HEK293T (cell line): Measurements from ENCODE around the gene NFATC2IP.

Source experiments
- ARNT ChIP-seq: fragments of 450-650 bp; IDR thresholded peaks from 2 replicates; pipeline ENCODE4 v1.6.1; 2017; ENCODE audit warnings: mild to moderate bottlenecking
- FOXA1 ChIP-seq: fragments of 450-650 bp; IDR thresholded peaks from 2 replicates; pipeline ENCODE4 v1.6.1; 2016; ENCODE audit warnings: mild to moderate bottlenecking
- HDGF ChIP-seq: fragments of 450-650 bp; IDR thresholded peaks from 2 replicates; pipeline ENCODE4 v1.6.1; 2017; ENCODE audit warnings: antibody characterized with exemption, borderline replicate concordance
- SP1 ChIP-seq: fragments of 450-650 bp; IDR thresholded peaks from 2 replicates; pipeline ENCODE4 v1.6.1; 2017
- SUZ12 ChIP-seq: fragments of 450-650 bp; IDR thresholded peaks from 2 replicates; pipeline ENCODE4 v1.6.1; 2016; ENCODE audit warnings: mild to moderate bottlenecking
- TARDBP ChIP-seq: fragments of 450-650 bp; IDR thresholded peaks from 2 replicates; pipeline ENCODE4 v1.6.1; 2016

DNA sequence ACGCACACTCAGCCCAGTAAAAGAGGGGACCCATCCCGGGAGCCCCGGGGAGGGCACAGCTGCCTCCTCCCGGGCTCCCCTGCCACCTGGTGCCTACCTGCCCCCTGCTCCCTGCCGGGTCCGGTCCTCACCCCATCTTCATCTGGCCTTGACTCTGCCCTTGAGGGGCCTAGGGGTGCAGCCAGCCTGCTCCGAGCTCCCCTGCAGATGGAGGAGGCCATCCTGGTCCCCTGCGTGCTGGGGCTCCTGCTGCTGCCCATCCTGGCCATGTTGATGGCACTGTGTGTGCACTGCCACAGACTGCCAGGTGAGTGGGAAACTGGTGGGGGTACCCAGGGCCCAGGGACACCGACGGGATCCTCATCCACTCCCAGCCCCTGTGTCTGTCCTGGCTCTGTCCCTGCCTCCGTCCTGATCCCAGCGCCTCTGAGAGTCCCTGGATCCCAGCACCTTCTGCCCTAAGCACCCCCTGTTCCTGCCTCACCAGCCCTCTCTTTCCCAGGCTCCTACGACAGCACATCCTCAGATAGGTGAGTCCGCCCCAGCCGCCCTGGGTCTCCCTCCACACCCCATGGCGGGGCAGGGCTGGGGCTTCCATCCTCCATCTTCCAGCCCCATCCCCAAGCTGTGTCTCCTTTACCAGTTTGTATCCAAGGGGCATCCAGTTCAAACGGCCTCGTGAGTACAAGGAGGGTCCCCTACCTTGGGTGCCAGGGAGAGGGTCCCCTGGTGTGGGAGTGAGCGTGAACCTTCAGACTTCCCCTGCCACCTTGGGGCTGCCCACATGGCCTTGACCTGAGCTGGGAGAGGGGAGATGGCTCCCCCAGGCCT lies 34.7 kb downstream of the NFATC2IP start:
- TF ChIP-seq ARNT = no peak
- no peak for TF ChIP-seq HDGF
- no peak for TF ChIP-seq FOXA1
- no peak for TF ChIP-seq TARDBP
- no peak for TF ChIP-seq SP1
- no peak for TF ChIP-seq SUZ12
